RWPE2 (cell line): ENCODE measurements around the gene MMRN2.
"Not testable (repeated sequence)": the region's sequence is repeated elsewhere in the genome, so short reads cannot be mapped to it uniquely, and the experiment has no call there.

Experiments
- ATAC-seq: fragments of 200-7000 bp; cut with Tn5 transposase; 3 replicates; pipeline ENCODE4 v1.9.1; 2021; ENCODE audit warnings: low read depth
- DNase-seq: peaks from one replicate; pipeline ENCODE4 v3.0.0-alpha.2; 2020; ENCODE audit warnings: low spot score
- H3K27ac ChIP-seq: fragments of 450-650 bp; 2 replicates; pipeline ENCODE4 v1.5.1; 2017; ENCODE audit warnings: mild to moderate bottlenecking; ENCODE audit not compliant: poor library complexity, severe bottlenecking
- H3K27me3 ChIP-seq: fragments of 250-450 bp; sonication (Bioruptor Pico); 2 replicates; pipeline ENCODE4 v1.5.1; 2021; ENCODE audit warnings: mild to moderate bottlenecking, moderate library complexity; ENCODE audit not compliant: insufficient read depth, poor library complexity, severe bottlenecking
- H3K36me3 ChIP-seq: fragments of 250-450 bp; sonication (Bioruptor Pico); 2 replicates; pipeline ENCODE4 v1.5.1; 2020; ENCODE audit warnings: low read depth, mild to moderate bottlenecking, moderate library complexity
- H3K4me1 ChIP-seq: fragments of 250-450 bp; sonication (Bioruptor Pico); 2 replicates; pipeline ENCODE4 v1.5.1; 2021; ENCODE audit warnings: mild to moderate bottlenecking, moderate library complexity; ENCODE audit not compliant: insufficient read depth, poor library complexity, severe bottlenecking
- H3K4me3 ChIP-seq: fragments of 250-450 bp; sonication (Bioruptor Pico); 2 replicates; pipeline ENCODE4 v1.5.1; 2021; ENCODE audit warnings: mild to moderate bottlenecking, moderate library complexity; ENCODE audit not compliant: severe bottlenecking
- H3K9me3 ChIP-seq: fragments of 250-450 bp; sonication (Bioruptor Pico); 2 replicates; pipeline ENCODE4 v1.5.1; 2021; ENCODE audit warnings: mild to moderate bottlenecking, moderate library complexity; ENCODE audit not compliant: severe bottlenecking
- CTCF ChIP-seq: fragments of 450-650 bp; IDR thresholded peaks from one replicate; pipeline ENCODE4 v1.5.1; 2017; ENCODE audit warnings: mild to moderate bottlenecking, moderate library complexity; ENCODE audit not compliant: poor library complexity, severe bottlenecking

MMRN2 gene

GRCh38 chr10:86953747-86954680 lies 3.4 kb downstream of the MMRN2 start:
- peaks cover 10% of the 10 kb centered on the region for H3K4me1 ChIP-seq
- TF ChIP-seq CTCF, result no peak
- ATAC-seq (no peak), DNase-seq (peak; percentile 34)
- H3K4me3 ChIP-seq, result no peak overlapping the region
- H3K27ac ChIP-seq, result no peak overlapping the region
- H3K36me3 ChIP-seq, result no peaks in the 10 kb centered on the region
- H3K9me3 ChIP-seq, result no peaks in the 10 kb centered on the region
- H3K27me3 ChIP-seq, result no peaks in the 10 kb centered on the region

- not testable (repeated sequence) for H3K27me3 ChIP-seq, ATAC-seq, H3K4me3 ChIP-seq, H3K4me1 ChIP-seq, H3K9me3 ChIP-seq, DNase-seq, H3K27ac ChIP-seq, H3K36me3 ChIP-seq
Measured at GRCh38 chr10:86952697-86953096, 4.7 kb downstream of the MMRN2 start.

- DNase-seq, result no peak
- H3K27me3 ChIP-seq, result no peaks in the 10 kb centered on the region
- H3K36me3 ChIP-seq, result no peaks in the 10 kb centered on the region
- H3K4me3 ChIP-seq, result no peak overlapping the region
- no peak for TF ChIP-seq CTCF
- H3K4me1 ChIP-seq, result no peaks in the 10 kb centered on the region
- no peaks in the 10 kb centered on the region for H3K9me3 ChIP-seq
- no peak overlapping the region for H3K27ac ChIP-seq
- no peak for ATAC-seq
Measured at GRCh38 chr10:86952106-86952505, 5.3 kb downstream of the MMRN2 start.

- TF ChIP-seq CTCF, result no peak
- no peak for DNase-seq
- H3K4me3 ChIP-seq, result no peak overlapping the region
- no peaks in the 10 kb centered on the region for H3K4me1 ChIP-seq
- H3K9me3 ChIP-seq, result no peaks in the 10 kb centered on the region
- no peaks in the 10 kb centered on the region for H3K36me3 ChIP-seq
- no peak for ATAC-seq
- no peaks in the 10 kb centered on the region for H3K27me3 ChIP-seq
- no peak overlapping the region for H3K27ac ChIP-seq
Measured at GRCh38 chr10:86951184-86951761, 6.1 kb downstream of the MMRN2 start.

- no peak for DNase-seq
- Histone ChIP-seq H3K36me3 (no peaks in the 10 kb centered on the region), H3K27ac (no peak overlapping the region), H3K4me1 (no peaks in the 10 kb centered on the region), H3K27me3 (no peaks in the 10 kb centered on the region), H3K4me3 (no peak overlapping the region), H3K9me3 (no peaks in the 10 kb centered on the region)
- TF ChIP-seq CTCF, result no peak
- ATAC-seq, result no peak
Measured at GRCh38 chr10:86950349-86950748, 7.1 kb downstream of the MMRN2 start.

- not testable (repeated sequence) for H3K9me3 ChIP-seq, DNase-seq, H3K4me1 ChIP-seq, H3K27ac ChIP-seq, H3K27me3 ChIP-seq, H3K4me3 ChIP-seq, ATAC-seq, H3K36me3 ChIP-seq
Measured at GRCh38 chr10:86947806-86948205, 9.6 kb downstream of the MMRN2 start.
